ENCODE results near the gene PHF21A. TPM values are rescaled to one million over a fixed set of nuclear protein-coding genes. Genes with fewer than 3 reads are reported as not detected.
A peak's percentile ranks its signal among the peaks of the same experiment; 100 is the strongest.

PHF21A gene
- total and polyA plus RNA-seq, 2 of the 13 experiments (the other 11 are each of a cell fraction or from before 2014, with no cell fraction given) = 4.1 to 34.6 TPM

GRCh38 chr11:45917623-45918330, 203.5 kb downstream of the PHF21A start, which contains the start of gene PEX16 (continued):
- TF ChIP-seq, protein P1, sequence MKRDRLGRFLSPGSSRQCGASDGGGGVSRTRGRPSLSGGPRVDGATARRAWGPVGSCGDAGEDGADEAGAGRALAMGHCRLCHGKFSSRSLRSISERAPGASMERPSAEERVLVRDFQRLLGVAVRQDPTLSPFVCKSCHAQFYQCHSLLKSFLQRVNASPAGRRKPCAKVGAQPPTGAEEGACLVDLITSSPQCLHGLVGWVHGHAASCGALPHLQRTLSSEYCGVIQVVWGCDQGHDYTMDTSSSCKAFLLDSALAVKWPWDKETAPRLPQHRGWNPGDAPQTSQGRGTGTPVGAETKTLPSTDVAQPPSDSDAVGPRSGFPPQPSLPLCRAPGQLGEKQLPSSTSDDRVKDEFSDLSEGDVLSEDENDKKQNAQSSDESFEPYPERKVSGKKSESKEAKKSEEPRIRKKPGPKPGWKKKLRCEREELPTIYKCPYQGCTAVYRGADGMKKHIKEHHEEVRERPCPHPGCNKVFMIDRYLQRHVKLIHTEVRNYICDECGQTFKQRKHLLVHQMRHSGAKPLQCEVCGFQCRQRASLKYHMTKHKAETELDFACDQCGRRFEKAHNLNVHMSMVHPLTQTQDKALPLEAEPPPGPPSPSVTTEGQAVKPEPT (CRISPR knock-in tag; IDR thresholded peaks at IDR 0.05; ENCODE audit: low read depth) = no peak
- 0 out of 2 replicates have a peak, but pooled peaks have one; percentile 38 for TF ChIP-seq ZNF264 (CRISPR knock-in tag; IDR thresholded peaks at IDR 0.05)
- TF ChIP-seq, protein P2, sequence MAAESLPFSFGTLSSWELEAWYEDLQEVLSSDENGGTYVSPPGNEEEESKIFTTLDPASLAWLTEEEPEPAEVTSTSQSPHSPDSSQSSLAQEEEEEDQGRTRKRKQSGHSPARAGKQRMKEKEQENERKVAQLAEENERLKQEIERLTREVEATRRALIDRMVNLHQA (CRISPR knock-in tag; IDR thresholded peaks at IDR 0.05) = no peak
- TF ChIP-seq SMAD9 (CRISPR knock-in tag; IDR thresholded peaks at IDR 0.05) = 0 out of 2 replicates have a peak, but pooled peaks have one; percentile 36
- peak; percentile 53; the same call in 1 of the 2 replicates for TF ChIP-seq CSRNP1 (CRISPR knock-in tag; IDR thresholded peaks at IDR 0.05)
- no peak for TF ChIP-seq ZNF772 (CRISPR knock-in tag; IDR thresholded peaks at IDR 0.05)
- TF ChIP-seq ZNF619 (CRISPR knock-in tag; IDR thresholded peaks at IDR 0.05) = no peak
- no peak; the same call in 1 of the 2 replicates for TF ChIP-seq ZNF329 (CRISPR knock-in tag; IDR thresholded peaks at IDR 0.05; ENCODE audit: low read depth)
- no peak for TF ChIP-seq ZNF781 (CRISPR knock-in tag; IDR thresholded peaks at IDR 0.05; ENCODE audit: borderline replicate concordance, not compliant biosample characterization)
- TF ChIP-seq SPEN (CRISPR knock-in tag; IDR thresholded peaks at IDR 0.05; ENCODE audit: low read depth) = peak; percentile 78; the same call in 1 of the 2 replicates
- no peak for TF ChIP-seq ZNF550 (CRISPR knock-in tag; IDR thresholded peaks at IDR 0.05; ENCODE audit: borderline replicate concordance)
- TF ChIP-seq, protein P3, sequence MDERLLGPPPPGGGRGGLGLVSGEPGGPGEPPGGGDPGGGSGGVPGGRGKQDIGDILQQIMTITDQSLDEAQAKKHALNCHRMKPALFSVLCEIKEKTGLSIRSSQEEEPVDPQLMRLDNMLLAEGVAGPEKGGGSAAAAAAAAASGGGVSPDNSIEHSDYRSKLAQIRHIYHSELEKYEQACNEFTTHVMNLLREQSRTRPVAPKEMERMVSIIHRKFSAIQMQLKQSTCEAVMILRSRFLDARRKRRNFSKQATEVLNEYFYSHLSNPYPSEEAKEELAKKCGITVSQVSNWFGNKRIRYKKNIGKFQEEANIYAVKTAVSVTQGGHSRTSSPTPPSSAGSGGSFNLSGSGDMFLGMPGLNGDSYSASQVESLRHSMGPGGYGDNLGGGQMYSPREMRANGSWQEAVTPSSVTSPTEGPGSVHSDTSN (CRISPR knock-in tag; IDR thresholded peaks at IDR 0.05) = no peak
- TF ChIP-seq HNRNPL (IDR thresholded peaks at IDR 0.05; ENCODE audit: low read depth, low read length) = 0 out of 2 replicates have a peak, but pooled peaks have one; percentile 19
- TF ChIP-seq STAT5B (CRISPR knock-in tag; IDR thresholded peaks at IDR 0.05) = no peak
